COR-L47 (cell line): ENCODE measurements around the gene APPL1.

Experiments used
- DNase-seq: peaks from one replicate; lab custom pipeline; 2025; lab: John Stamatoyannopoulos, UW

The APPL1 gene

GRCh38 chr3:57227204-57227929, at the start of gene APPL1:
APPL1 (plus strand) TSS chr3:57227729; CDS start chr3:57227884, 155 bp downstream.
- DNase-seq: peak; percentile 70

- no peak for DNase-seq
Measured at GRCh38 chr3:57179580-57180410, 47.7 kb upstream of the APPL1 start.

- no peak for DNase-seq
Measured at GRCh38 chr3:57184526-57184925, 43.0 kb upstream of the APPL1 start.

- DNase-seq: no peak
Measured at GRCh38 chr3:57192028-57192427, 35.5 kb upstream of the APPL1 start.

GRCh38 chr3:57194641-57195040, 32.9 kb upstream of the APPL1 start:
- no peak for DNase-seq

GRCh38 chr3:57199895-57200297, 27.6 kb upstream of the APPL1 start, which contains the start of gene HESX1:
HESX1 (minus strand) TSS chr3:57199978; CDS start chr3:57199918, 60 bp downstream.
- no peak for DNase-seq

- no peak for DNase-seq
Measured at GRCh38 chr3:57206423-57206822, 21.1 kb upstream of the APPL1 start.

GRCh38 chr3:57221883-57222282, 5.6 kb upstream of the APPL1 start:
- DNase-seq: no peak

- DNase-seq: no peak
Measured at GRCh38 chr3:57224856-57225255, 2.7 kb upstream of the APPL1 start.

GRCh38 chr3:57226176-57226575, 1.4 kb upstream of the APPL1 start:
- no peak for DNase-seq

- DNase-seq: no peak
Measured at GRCh38 chr3:57227930-57228751, 612 bp downstream of the APPL1 start.

GRCh38 chr3:57230006-57230405, 2.5 kb downstream of the APPL1 start:
- DNase-seq: no peak

GRCh38 chr3:57233799-57234198, 6.3 kb downstream of the APPL1 start:
- no peak for DNase-seq

GRCh38 chr3:57234613-57235575, 7.4 kb downstream of the APPL1 start:
- DNase-seq: no peak

GRCh38 chr3:57244946-57245345, 17.4 kb downstream of the APPL1 start:
- DNase-seq: no peak

GRCh38 chr3:57252404-57252803, 24.9 kb downstream of the APPL1 start:
- DNase-seq: no peak

- DNase-seq: no peak
Measured at GRCh38 chr3:57256844-57257243, 29.3 kb downstream of the APPL1 start.

- no peak for DNase-seq
Measured at GRCh38 chr3:57257678-57258077, 30.1 kb downstream of the APPL1 start.

GRCh38 chr3:57261119-57261518, 33.6 kb downstream of the APPL1 start:
- DNase-seq: no peak

- no peak for DNase-seq
Measured at GRCh38 chr3:57261929-57262328, 34.4 kb downstream of the APPL1 start.

GRCh38 chr3:57268416-57268815, 40.9 kb downstream of the APPL1 start:
- DNase-seq: no peak
